SK-N-SH (cell line): ENCODE results near the gene BTRC. TPM values are rescaled to one million over a fixed set of nuclear protein-coding genes. Genes with fewer than 3 reads are reported as not detected.
A peak's percentile ranks its signal among the peaks of the same experiment; 100 is the strongest.
"Not testable (repeated sequence)": the region's sequence is repeated elsewhere in the genome, so short reads cannot be mapped to it uniquely, and the experiment has no call there.

Experiments used
- CTCF ChIA-PET: fragments of 300-600, 350-600 bp; formaldehyde crosslinking; extraction: SDS; loops from one replicate; lab custom pipeline; 2021; lab: Yijun Ruan, JAX
- POLR2A ChIA-PET: fragments of 350-600 bp; sonication (Branson Sonifier 250); formaldehyde crosslinking; extraction: SDS; loops from one replicate; lab custom pipeline; 2020; ENCODE audit warnings: antibody characterized with exemption, inconsistent platforms; lab: Yijun Ruan, JAX
- DNase-seq: peaks from one replicate; pipeline ENCODE4 v3.0.0; 2012
- H2AFZ ChIP-seq: fragments of 200-600 bp; sonication (generic); 2 replicates; pipeline ENCODE4 v1.8.1; 2016; ENCODE audit warnings: antibody characterized with exemption, mild to moderate bottlenecking, low read depth
- H3F3A ChIP-seq: fragments of 200-600 bp; sonication (generic); replicated peaks from 2 replicates; pipeline ENCODE3; 2016; ENCODE audit warnings: antibody characterized with exemption, mild to moderate bottlenecking; ENCODE audit not compliant: insufficient read depth
- H3K27ac ChIP-seq, 2 experiments: fragments of 200-500 bp in 1 of 2; fragments of 200-600 bp in 1 of 2; sonication (Bioruptor generic) in 1 of 2; sonication (generic), shearing (Covaris generic) in 1 of 2; 2 replicates each; pipeline versions ENCODE4 v1.5.1 to v1.6.1; 2014 to 2016; ENCODE audit warnings: low read depth in 2 of 2, inconsistent platforms in 1 of 2, low read length in 1 of 2, mild to moderate bottlenecking in 1 of 2, mixed read lengths in 1 of 2
- H3K27me3 ChIP-seq: fragments of 200-600 bp; sonication (generic), shearing (Covaris generic); 2 replicates; pipeline ENCODE4 v1.6.1; 2016; ENCODE audit warnings: mixed run types; ENCODE audit not compliant: insufficient read depth
- H3K36me3 ChIP-seq, 2 experiments: fragments of 200-500 bp in 1 of 2; fragments of 200-600 bp in 1 of 2; sonication (Bioruptor generic) in 1 of 2; sonication (generic) in 1 of 2; replicated peaks in 1 of 2; 2 replicates each; pipeline versions ENCODE3 to v1.5.1; 2014 to 2016; ENCODE audit warnings: low read length in 1 of 2, mild to moderate bottlenecking in 1 of 2; ENCODE audit not compliant: insufficient read depth in 2 of 2, control insufficient read depth in 1 of 2
- H3K4me1 ChIP-seq, 2 experiments: fragments of 200-500 bp in 1 of 2; fragments of 200-600 bp in 1 of 2; sonication (Bioruptor generic) in 1 of 2; sonication (generic), shearing (Covaris generic) in 1 of 2; 2 replicates each; pipeline versions ENCODE4 v1.5.1 to v1.6.1; 2014 to 2016; ENCODE audit warnings: low read depth in 1 of 2, low read length in 1 of 2, mixed run types in 1 of 2; ENCODE audit not compliant: insufficient read depth in 2 of 2, control insufficient read depth in 1 of 2
- H3K4me2 ChIP-seq: fragments of 200-600 bp; sonication (generic), shearing (Covaris generic); 2 replicates; pipeline ENCODE4 v1.6.1; 2017; ENCODE audit warnings: mixed run types
- H3K4me3 ChIP-seq, 2 experiments: fragments of 200-500 bp in 1 of 2; fragments of 200-600 bp in 1 of 2; sonication (Bioruptor generic) in 1 of 2; sonication (generic), shearing (Covaris generic) in 1 of 2; 2 replicates each; pipeline versions ENCODE4 v1.5.1 to v1.8.1; 2014 to 2016; ENCODE audit warnings: low read depth in 2 of 2, inconsistent platforms in 1 of 2, low read length in 1 of 2, mild to moderate bottlenecking in 1 of 2, mixed read lengths in 1 of 2, moderate library complexity in 1 of 2
- H3K79me2 ChIP-seq: fragments of 200-600 bp; sonication (generic); 2 replicates; pipeline ENCODE4 v1.8.1; 2017; ENCODE audit warnings: mild to moderate bottlenecking; ENCODE audit not compliant: insufficient read depth
- H3K9ac ChIP-seq: fragments of 200-600 bp; sonication (generic); 2 replicates; pipeline ENCODE4 v1.6.1; 2017; ENCODE audit warnings: mixed run types
- H3K9me2 ChIP-seq: fragments of 200-600 bp; sonication (generic); 2 replicates; pipeline ENCODE4 v1.6.1; 2017; ENCODE audit warnings: mixed run types
- H3K9me3 ChIP-seq: fragments of 200-600 bp; sonication (generic); 2 replicates; pipeline ENCODE4 v1.6.1; 2017; ENCODE audit warnings: mixed run types, mild to moderate bottlenecking, moderate library complexity
- H4K20me1 ChIP-seq: fragments of 200-600 bp; sonication (generic); 2 replicates; pipeline ENCODE4 v1.6.1; 2017; ENCODE audit warnings: mild to moderate bottlenecking, mixed run types; ENCODE audit not compliant: insufficient read depth
- ELF1 ChIP-seq: IDR thresholded peaks from 2 replicates; pipeline ENCODE4 v1.4.0; 2012
- FOXM1 ChIP-seq: IDR thresholded peaks from 2 replicates; pipeline ENCODE4 v1.4.0; 2012; ENCODE audit warnings: low read depth, mild to moderate bottlenecking
- GABPA ChIP-seq: IDR thresholded peaks from 2 replicates; pipeline ENCODE4 v1.4.0; 2012; ENCODE audit warnings: low read depth, mild to moderate bottlenecking
- GATA2 ChIP-seq: sonication (generic); formaldehyde crosslinking; IDR thresholded peaks from 2 replicates; pipeline ENCODE4 v1.5.0; 2020; ENCODE audit warnings: mild to moderate bottlenecking, missing genetic modification reagents
- IRF3 ChIP-seq: fragments of 150-350 bp; IDR thresholded peaks from 2 replicates; pipeline ENCODE4 v1.6.1; 2016; ENCODE audit warnings: mild to moderate bottlenecking, low read depth, low read length
- NRF1 ChIP-seq: IDR thresholded peaks from 2 replicates; pipeline ENCODE4 v1.6.1; 2012; ENCODE audit warnings: low read depth, mild to moderate bottlenecking, low read length
- POLR2AphosphoS5 ChIP-seq: IDR thresholded peaks from 2 replicates; pipeline ENCODE4 v1.6.1; 2012; ENCODE audit warnings: low read depth, low read length
- TAF1 ChIP-seq: IDR thresholded peaks from 2 replicates; pipeline ENCODE4 v1.6.1; 2012; ENCODE audit warnings: low read depth, mild to moderate bottlenecking, low read length, moderate library complexity, borderline replicate concordance
- WGBS: methylation state at CpG from one replicate; pipeline ENCODE4 v1.1.6; 2017; ENCODE audit warnings: low lambda C conversion rate; 5-methylcytosine and 5-hydroxymethylcytosine counted together
- polyA plus RNA-seq, 3 experiments: library from polyadenylated mRNA; depleted of rRNA; stranded (reverse); fragments of >200 nt; gene quantifications; 2 replicates each; pipeline ENCODE4 v1.2.3, GENCODE V29; 2012
- TF ChIP-seq, protein P1 (sequence below): fragments of 150-350 bp; IDR thresholded peaks from 2 replicates; pipeline ENCODE4 v1.6.1; 2017; ENCODE audit warnings: antibody characterized with exemption, low read length, low read depth, borderline replicate concordance
- TF ChIP-seq, protein P2 (sequence below): IDR thresholded peaks from 2 replicates; pipeline ENCODE4 v1.6.1; 2012; ENCODE audit warnings: mild to moderate bottlenecking, low read depth, low read length, moderate library complexity

The BTRC gene
- polyA plus RNA-seq, 1 of the 3 experiments (the other 2 are of a cell fraction), result 6.5 TPM

DNA sequence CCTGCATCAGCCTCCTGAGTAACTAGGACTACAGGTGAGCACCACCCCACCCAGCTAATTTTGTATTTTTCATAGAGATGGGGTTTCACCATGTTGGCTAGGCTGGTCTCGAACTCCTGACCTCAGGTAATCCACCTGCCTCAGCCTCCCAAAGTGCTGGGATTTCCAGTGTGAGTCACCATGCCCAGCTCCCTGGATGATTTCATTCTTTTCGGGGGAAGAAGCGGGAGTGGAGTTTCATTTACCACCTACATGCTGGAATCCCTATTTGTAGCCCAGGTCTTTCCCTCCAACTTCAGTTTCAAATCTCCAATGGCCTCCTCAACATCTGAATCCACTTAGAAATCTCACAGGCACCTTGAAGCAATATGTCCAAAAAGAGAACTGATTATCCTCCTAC, 2.9 kb upstream of the BTRC start:
- Histone ChIP-seq H3F3A (no peaks in the 10 kb centered on the region), H3K4me3 (no peak overlapping the region), H3K9me2 (no peaks in the 10 kb centered on the region), H3K36me3 (no peaks in the 10 kb centered on the region), H2AFZ (no peak overlapping the region), H3K79me2 (peaks cover 18% of the 10 kb centered on the region), H4K20me1 (no peaks in the 10 kb centered on the region), H3K27ac (no peak overlapping the region), H3K4me1 (peaks cover 4 to 7% of the 10 kb centered on the region in 2 experiments; a peak in 3 of 4 replicates), H3K9ac (no peak overlapping the region), H3K27me3 (no peaks in the 10 kb centered on the region; the same call in 1 of the 2 replicates), H3K4me2 (no peak overlapping the region), H3K9me3 (no peaks in the 10 kb centered on the region)
- no peak for DNase-seq
- ChIA-PET POLR2A (no interaction called here), CTCF (interaction anchor here (1.2 kb wide), 1 partner anchor 53 kb away, joined by 3 read pairs; no protein-coding TSS in a partner anchor)
- WGBS, result 77% methylated on average over 3 of the region's 3 CpGs
- TF ChIP-seq TAF1, result no peak
- no peak for TF ChIP-seq GATA2
- TF ChIP-seq NRF1, result no peak
- TF ChIP-seq IRF3, result no peak
- TF ChIP-seq, protein P1, sequence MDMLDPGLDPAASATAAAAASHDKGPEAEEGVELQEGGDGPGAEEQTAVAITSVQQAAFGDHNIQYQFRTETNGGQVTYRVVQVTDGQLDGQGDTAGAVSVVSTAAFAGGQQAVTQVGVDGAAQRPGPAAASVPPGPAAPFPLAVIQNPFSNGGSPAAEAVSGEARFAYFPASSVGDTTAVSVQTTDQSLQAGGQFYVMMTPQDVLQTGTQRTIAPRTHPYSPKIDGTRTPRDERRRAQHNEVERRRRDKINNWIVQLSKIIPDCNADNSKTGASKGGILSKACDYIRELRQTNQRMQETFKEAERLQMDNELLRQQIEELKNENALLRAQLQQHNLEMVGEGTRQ, result no peak
- no peak for TF ChIP-seq ELF1
- no peak for TF ChIP-seq FOXM1
- no peak for TF ChIP-seq GABPA
- no peak for TF ChIP-seq POLR2AphosphoS5

- no peak for DNase-seq
- CTCF ChIA-PET, result no interaction called here
- Histone ChIP-seq H3K4me1 (peaks cover 4 to 7% of the 10 kb centered on the region in 2 experiments; a peak in 3 of 4 replicates), H3K4me3 (no peak overlapping the region), H3K9me2 (no peaks in the 10 kb centered on the region), H3K4me2 (no peak overlapping the region), H3K27me3 (no peaks in the 10 kb centered on the region; the same call in 1 of the 2 replicates), H3K9me3 (no peaks in the 10 kb centered on the region), H3K9ac (no peak overlapping the region), H3K36me3 (no peaks in the 10 kb centered on the region), H2AFZ (0 out of 2 replicates have a peak overlapping the region, but pooled peaks have one; percentile 8), H3F3A (no peaks in the 10 kb centered on the region), H3K79me2 (peaks cover 22% of the 10 kb centered on the region), H3K27ac (no peak overlapping the region), H4K20me1 (no peaks in the 10 kb centered on the region)
- TF ChIP-seq, protein P2, sequence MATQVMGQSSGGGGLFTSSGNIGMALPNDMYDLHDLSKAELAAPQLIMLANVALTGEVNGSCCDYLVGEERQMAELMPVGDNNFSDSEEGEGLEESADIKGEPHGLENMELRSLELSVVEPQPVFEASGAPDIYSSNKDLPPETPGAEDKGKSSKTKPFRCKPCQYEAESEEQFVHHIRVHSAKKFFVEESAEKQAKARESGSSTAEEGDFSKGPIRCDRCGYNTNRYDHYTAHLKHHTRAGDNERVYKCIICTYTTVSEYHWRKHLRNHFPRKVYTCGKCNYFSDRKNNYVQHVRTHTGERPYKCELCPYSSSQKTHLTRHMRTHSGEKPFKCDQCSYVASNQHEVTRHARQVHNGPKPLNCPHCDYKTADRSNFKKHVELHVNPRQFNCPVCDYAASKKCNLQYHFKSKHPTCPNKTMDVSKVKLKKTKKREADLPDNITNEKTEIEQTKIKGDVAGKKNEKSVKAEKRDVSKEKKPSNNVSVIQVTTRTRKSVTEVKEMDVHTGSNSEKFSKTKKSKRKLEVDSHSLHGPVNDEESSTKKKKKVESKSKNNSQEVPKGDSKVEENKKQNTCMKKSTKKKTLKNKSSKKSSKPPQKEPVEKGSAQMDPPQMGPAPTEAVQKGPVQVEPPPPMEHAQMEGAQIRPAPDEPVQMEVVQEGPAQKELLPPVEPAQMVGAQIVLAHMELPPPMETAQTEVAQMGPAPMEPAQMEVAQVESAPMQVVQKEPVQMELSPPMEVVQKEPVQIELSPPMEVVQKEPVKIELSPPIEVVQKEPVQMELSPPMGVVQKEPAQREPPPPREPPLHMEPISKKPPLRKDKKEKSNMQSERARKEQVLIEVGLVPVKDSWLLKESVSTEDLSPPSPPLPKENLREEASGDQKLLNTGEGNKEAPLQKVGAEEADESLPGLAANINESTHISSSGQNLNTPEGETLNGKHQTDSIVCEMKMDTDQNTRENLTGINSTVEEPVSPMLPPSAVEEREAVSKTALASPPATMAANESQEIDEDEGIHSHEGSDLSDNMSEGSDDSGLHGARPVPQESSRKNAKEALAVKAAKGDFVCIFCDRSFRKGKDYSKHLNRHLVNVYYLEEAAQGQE, result no peak
- POLR2A ChIA-PET, result interaction anchor here (0.5 to 1.1 kb wide), 2 partner anchors 9 to 227 kb away, joined by 3 read pairs; no protein-coding TSS in a partner anchor
These were observed 2.5 kb upstream of the BTRC start for GRCh38 chr10:101351477-101351876.

GRCh38 chr10:101352857-101353256, 1.1 kb upstream of the BTRC start:
- H3K4me2 ChIP-seq, result not testable (repeated sequence)

More at GRCh38 chr10:101352857-101353256, 1.1 kb upstream of the BTRC start:
- 90% methylated on average over 10 of the region's 10 CpGs for WGBS
- H3K9me3 ChIP-seq, H3K27ac ChIP-seq, H3K9ac ChIP-seq, H3K27me3 ChIP-seq, H3K9me2 ChIP-seq, H3K4me1 ChIP-seq, H4K20me1 ChIP-seq, H3K36me3 ChIP-seq, DNase-seq, H3F3A ChIP-seq: not testable (repeated sequence)
- peak overlapping the region; percentile 100 for H2AFZ ChIP-seq
- ChIA-PET POLR2A (interaction anchor here (1.1 to 2.4 kb wide), 2 partner anchors 60 to 225 kb away, joined by 3 to 12 read pairs; no protein-coding TSS in a partner anchor), CTCF (interaction anchor here (1.7 to 4.2 kb wide), 4 partner anchors 55 to 114 kb away, joined by 6 to 20 read pairs (median 14); no protein-coding TSS in a partner anchor)
- H3K79me2 ChIP-seq, result peaks cover 31% of the 10 kb centered on the region
- 0 out of 4 replicates have a peak overlapping the region, but pooled peaks of 1 of the 2 experiments have one; percentile 52 for H3K4me3 ChIP-seq
